Stimulated activated naive CD4-positive, alpha-beta T cell treated with Interleukin-2 at 50 U/mL for 16 hours (primary cell): ENCODE data around the gene ALDH16A1.
A peak's percentile ranks its signal among the peaks of the same experiment; 100 is the strongest.

Experiments
- DNase-seq: peaks from one replicate; lab custom pipeline; 2025; lab: John Stamatoyannopoulos, UW

The ALDH16A1 gene

GRCh38 chr19:49453013-49453756 lies at the start of gene ALDH16A1:
Gene ALDH16A1, plus strand, starts transcription at chr19:49453225. Its CDS starts 107 bp downstream, at chr19:49453332.
- peak; percentile 98 for DNase-seq

- no peak for DNase-seq
These were observed 49.4 kb upstream of the ALDH16A1 start for GRCh38 chr19:49403404-49404187.

GRCh38 chr19:49407079-49407478 lies 45.9 kb upstream of the ALDH16A1 start:
- DNase-seq: no peak

- no peak for DNase-seq
These were observed 45.5 kb upstream of the ALDH16A1 start for GRCh38 chr19:49407482-49408015.

- DNase-seq: no peak
These were observed 44.1 kb upstream of the ALDH16A1 start for GRCh38 chr19:49408816-49409440.

GRCh38 chr19:49409441-49410029 lies 43.5 kb upstream of the ALDH16A1 start:
- no peak for DNase-seq

- DNase-seq: no peak
These were observed 41.2 kb upstream of the ALDH16A1 start for GRCh38 chr19:49411681-49412326.

- DNase-seq: no peak
These were observed 39.7 kb upstream of the ALDH16A1 start for GRCh38 chr19:49413348-49413747.

- DNase-seq: no peak
These were observed 38.8 kb upstream of the ALDH16A1 start for GRCh38 chr19:49414256-49414655.

GRCh38 chr19:49415102-49415809 lies 37.8 kb upstream of the ALDH16A1 start:
- DNase-seq: no peak

- no peak for DNase-seq
These were observed 37.2 kb upstream of the ALDH16A1 start for GRCh38 chr19:49415810-49416200.

- DNase-seq: no peak
These were observed 35.9 kb upstream of the ALDH16A1 start for GRCh38 chr19:49417088-49417487.

- DNase-seq: no peak
These were observed 34.5 kb upstream of the ALDH16A1 start for GRCh38 chr19:49418511-49418910.

GRCh38 chr19:49419173-49419572 lies 33.9 kb upstream of the ALDH16A1 start:
- DNase-seq: no peak

- DNase-seq: no peak
These were observed 32.8 kb upstream of the ALDH16A1 start for GRCh38 chr19:49420227-49420626.

GRCh38 chr19:49421039-49421877 lies 31.8 kb upstream of the ALDH16A1 start:
- peak; percentile 10 for DNase-seq

- DNase-seq: no peak
These were observed 31.2 kb upstream of the ALDH16A1 start for GRCh38 chr19:49421878-49422202.

GRCh38 chr19:49422407-49423070 lies 30.5 kb upstream of the ALDH16A1 start:
- DNase-seq: peak; percentile 28

- DNase-seq: no peak
These were observed 29.7 kb upstream of the ALDH16A1 start, which contains the start of gene PTH2 for GRCh38 chr19:49423071-49423984. Gene PTH2, minus strand, starts transcription at chr19:49423441. Its CDS starts 102 bp downstream, at chr19:49423339.
